ACC112 (cell line): ENCODE measurements around the gene TSFM.

ENCODE experiments used
- H2AFZ ChIP-seq: fragments of 200-600 bp; sonication (generic); one replicate; pipeline ENCODE4 v1.6.0; 2017; ENCODE audit warnings: antibody characterized with exemption, low read length; ENCODE audit not compliant: unreplicated experiment
- H3K27ac ChIP-seq: fragments of 200-600 bp; sonication (generic); 2 replicates; pipeline ENCODE4 v1.5.1; 2014; ENCODE audit warnings: low read depth, mild to moderate bottlenecking, antibody characterized with exemption, low read length, moderate library complexity
- H3K27me3 ChIP-seq: fragments of 200-600 bp; sonication (generic); 2 replicates; pipeline ENCODE4 v1.6.1; 2014; ENCODE audit warnings: mild to moderate bottlenecking, antibody characterized with exemption, low read length, moderate library complexity, mixed read lengths; ENCODE audit not compliant: insufficient read depth
- H3K36me3 ChIP-seq: fragments of 200-600 bp; sonication (generic); 2 replicates; pipeline ENCODE4 v1.6.1; 2016; ENCODE audit warnings: mild to moderate bottlenecking, antibody characterized with exemption, low read length, moderate library complexity, mixed read lengths; ENCODE audit not compliant: insufficient read depth
- H3K4me1 ChIP-seq: fragments of 200-600 bp; sonication (generic); one replicate; pipeline ENCODE4 v1.6.1; 2016; ENCODE audit warnings: low read length, mixed read lengths; ENCODE audit not compliant: insufficient read depth, unreplicated experiment, control insufficient read depth
- H3K4me3 ChIP-seq: fragments of 200-600 bp; sonication (generic); 2 replicates; pipeline ENCODE4 v1.5.1; 2014; ENCODE audit warnings: mild to moderate bottlenecking, low read depth, low read length
- H3K79me2 ChIP-seq: fragments of 200-600 bp; sonication (generic); one replicate; pipeline ENCODE4 v1.6.0; 2016; ENCODE audit warnings: low read length; ENCODE audit not compliant: control insufficient read depth, unreplicated experiment, insufficient read depth

The TSFM gene

DNA sequence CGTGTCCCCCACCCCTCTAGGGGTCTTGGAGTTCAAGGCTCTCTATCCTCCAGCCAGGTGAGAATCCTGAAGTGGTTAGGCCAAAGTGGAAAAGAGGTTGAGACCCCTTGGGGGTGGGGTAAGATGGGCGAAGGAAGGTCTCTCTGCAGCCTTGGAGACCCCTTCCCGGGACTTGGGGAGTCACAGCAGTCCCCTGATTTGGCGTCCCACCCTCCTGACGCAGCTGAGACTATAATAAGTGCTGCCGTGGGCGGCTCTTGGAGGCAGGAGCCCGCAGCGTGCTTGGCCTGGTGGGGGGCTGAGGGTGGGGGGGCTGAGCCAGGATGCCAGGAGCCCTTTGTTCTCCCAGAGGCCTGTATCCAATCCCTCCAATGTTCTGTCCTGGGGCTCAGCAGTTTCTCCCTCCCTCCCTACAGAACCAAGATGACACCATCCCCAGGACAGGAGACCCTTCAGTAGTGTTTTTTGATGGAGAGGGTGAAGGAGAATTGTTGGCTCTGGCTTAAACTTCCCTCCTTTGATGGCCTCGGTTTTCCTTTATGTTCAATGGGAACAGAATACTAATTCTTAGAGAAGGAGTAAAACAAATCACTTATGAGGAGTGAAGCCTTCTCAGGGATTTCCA is 42.6 kb upstream of the TSFM start:
- Histone ChIP-seq H3K4me3 (no peak overlapping the region), H3K27me3 (peaks cover 61% of the 10 kb centered on the region), H3K79me2 (no peaks in the 10 kb centered on the region), H3K27ac (no peak overlapping the region), H3K4me1 (peaks cover 14% of the 10 kb centered on the region), H2AFZ (no peak overlapping the region), H3K36me3 (no peaks in the 10 kb centered on the region)

GRCh38 chr12:57740656-57741412 is 41.8 kb upstream of the TSFM start:
- Histone ChIP-seq H3K4me3 (no peak overlapping the region), H3K27me3 (peaks cover 54% of the 10 kb centered on the region), H3K79me2 (no peaks in the 10 kb centered on the region), H3K4me1 (peaks cover 11% of the 10 kb centered on the region), H3K36me3 (0 out of 2 replicates have a peak, but pooled peaks cover under 1% of the 10 kb centered on the region), H2AFZ (no peak overlapping the region), H3K27ac (no peak overlapping the region)

DNA sequence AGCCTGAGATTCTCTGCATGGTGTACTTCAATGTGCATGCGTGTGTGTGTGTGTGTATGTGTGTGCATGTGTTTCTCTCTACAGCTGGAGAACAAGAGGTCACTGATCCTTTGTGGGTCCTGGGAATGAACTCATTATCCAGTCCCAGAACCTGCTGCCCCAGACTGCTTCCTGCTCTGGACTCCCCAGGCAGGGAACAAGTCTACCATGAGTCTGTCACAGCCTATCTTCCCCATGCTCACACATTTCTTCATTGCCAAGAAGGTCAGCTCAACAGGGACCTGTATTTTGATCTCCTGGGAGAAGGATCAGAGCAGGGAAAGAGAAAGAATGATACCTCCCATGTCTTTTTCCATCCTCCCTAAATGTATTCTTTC is 41.2 kb upstream of the TSFM start:
- Histone ChIP-seq H3K4me3 (no peak overlapping the region), H3K27me3 (peaks cover 49% of the 10 kb centered on the region), H3K27ac (no peak overlapping the region), H3K4me1 (peaks cover 10% of the 10 kb centered on the region), H3K79me2 (no peaks in the 10 kb centered on the region), H2AFZ (no peak overlapping the region), H3K36me3 (peaks cover 6% of the 10 kb centered on the region; the same call in 1 of the 2 replicates)

DNA sequence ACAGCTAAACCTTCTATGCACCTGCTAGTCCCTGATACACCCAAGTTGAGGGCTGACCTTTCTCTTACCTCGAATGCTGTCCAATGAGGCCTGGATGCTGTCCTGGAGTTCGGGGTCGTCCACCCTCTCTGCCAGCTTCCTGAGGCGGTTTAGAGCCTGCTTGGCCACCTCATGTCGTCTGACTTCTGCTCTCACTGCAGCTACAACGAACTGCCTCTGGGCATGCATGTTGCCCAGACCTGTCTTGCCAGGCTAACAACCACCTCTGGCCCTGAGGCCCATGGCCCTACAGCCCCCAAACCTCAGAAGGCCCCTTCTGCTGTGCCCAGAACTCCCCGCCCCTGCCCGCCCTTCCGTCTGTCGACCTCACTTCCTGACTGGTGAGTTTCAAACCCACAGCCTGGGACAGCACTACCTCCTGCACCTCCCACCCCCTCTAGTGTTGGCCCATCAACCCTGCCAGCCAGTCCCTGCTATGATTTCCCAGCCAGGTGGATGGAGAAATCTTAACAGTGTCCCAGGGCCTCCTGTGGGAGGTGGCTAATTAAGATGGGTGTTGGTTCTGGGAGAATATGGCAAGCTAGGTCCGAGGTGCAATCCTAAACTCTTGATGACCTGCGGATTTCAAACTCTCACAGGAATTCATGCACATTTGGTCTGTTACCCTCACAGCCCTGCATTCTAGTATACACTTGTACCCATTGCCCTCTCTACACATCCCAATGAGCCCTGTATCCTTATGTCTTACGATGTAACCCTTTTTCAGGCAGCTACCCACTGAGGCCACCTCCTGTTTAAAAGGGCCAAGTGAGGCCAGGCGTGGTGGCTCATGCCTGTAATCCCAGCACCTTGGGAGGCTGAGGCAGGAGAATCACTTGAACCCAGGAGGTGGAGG is 40.5 kb upstream of the TSFM start:
- H3K4me3 ChIP-seq = no peak overlapping the region
- H3K4me1 ChIP-seq = peaks cover 6% of the 10 kb centered on the region
- H2AFZ ChIP-seq = no peak overlapping the region
- peaks cover 42% of the 10 kb centered on the region for H3K27me3 ChIP-seq
- no peak overlapping the region for H3K27ac ChIP-seq
- H3K79me2 ChIP-seq = no peaks in the 10 kb centered on the region
- H3K36me3 ChIP-seq = peaks cover 9% of the 10 kb centered on the region; the same call in 1 of the 2 replicates

DNA sequence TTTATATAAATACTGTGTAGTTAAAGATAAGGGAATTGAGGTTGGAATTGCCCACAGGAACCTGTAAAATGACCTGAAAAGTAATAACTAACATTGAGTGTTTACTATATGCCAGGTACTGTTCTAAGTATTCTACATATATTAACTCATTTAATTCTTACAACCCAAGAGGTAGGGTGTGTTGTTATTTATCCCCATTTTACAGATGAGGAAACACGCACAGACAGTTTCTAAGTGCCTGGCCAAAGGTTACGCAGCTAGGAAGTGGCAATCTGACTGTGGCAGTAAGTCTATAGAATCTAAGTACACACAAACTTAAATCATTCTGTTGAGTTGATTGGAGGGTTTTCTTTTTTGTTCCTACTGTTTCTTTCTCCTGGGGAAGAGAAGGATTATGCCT is 38.8 kb upstream of the TSFM start:
- Histone ChIP-seq H2AFZ (no peak overlapping the region), H3K4me3 (no peak overlapping the region)

GRCh38 chr12:57744194-57744776 is 38.3 kb upstream of the TSFM start:
- peak overlapping the region; percentile 88 for H3K27ac ChIP-seq

More for the DNA sequence above, 38.8 kb upstream of the TSFM start:
- Histone ChIP-seq H3K27ac (no peak overlapping the region), H3K27me3 (peaks cover 26% of the 10 kb centered on the region), H3K36me3 (peaks cover 17% of the 10 kb centered on the region; the same call in 1 of the 2 replicates), H3K4me1 (no peaks in the 10 kb centered on the region), H3K79me2 (no peaks in the 10 kb centered on the region)

DNA sequence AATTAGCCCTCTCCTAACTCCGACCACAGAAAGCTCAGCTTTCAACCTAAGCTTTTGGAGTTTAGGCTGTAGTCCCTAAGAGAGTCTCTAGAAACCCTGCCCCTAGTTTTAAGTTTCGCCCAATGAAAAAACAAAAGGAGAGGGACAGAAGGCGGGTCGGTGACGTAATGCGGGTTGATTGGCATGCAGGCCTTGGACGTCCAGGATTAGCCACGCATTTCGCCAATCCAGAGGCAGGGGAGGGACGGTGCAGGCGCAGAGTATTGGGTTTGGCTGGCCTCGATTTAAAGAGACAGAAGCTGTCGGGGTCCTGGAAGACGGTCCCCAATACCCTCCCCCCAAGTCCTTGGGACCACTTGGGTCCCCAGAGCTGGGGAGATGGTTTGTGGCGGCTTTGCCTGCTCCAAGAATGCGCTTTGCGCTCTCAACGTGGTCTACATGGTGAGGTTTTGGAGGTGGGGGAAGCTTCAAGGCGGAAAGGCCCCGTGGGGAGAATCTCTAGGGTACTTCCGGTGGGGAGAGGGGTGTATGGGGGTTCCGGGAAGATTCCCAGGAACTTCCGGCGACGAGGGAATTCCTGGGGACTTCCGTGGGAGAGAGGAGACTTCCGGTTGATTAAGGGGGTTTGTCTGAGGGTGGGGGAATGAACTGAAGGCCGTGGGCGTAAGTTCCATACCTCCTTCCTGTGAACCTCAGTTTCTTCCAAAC is 37.7 kb upstream of the TSFM start, which contains the start of gene TSPAN31:
TSS of gene TSPAN31 (plus strand) at position 263 of the 708 bp plus-strand sequence. CDS start at position 379, 116 bp downstream.
- Histone ChIP-seq H2AFZ (peak within 1 kb of the TSS; percentile 71), H3K4me3 (peak within 1 kb of the TSS; percentile 96), H3K79me2 (peaks cover 7% of the 10 kb centered on the region), H3K4me1 (no peaks in the 10 kb centered on the region), H3K36me3 (peaks cover 20% of the 10 kb centered on the region; the same call in 1 of the 2 replicates), H3K27me3 (peaks cover 14% of the 10 kb centered on the region), H3K27ac (peak within 1 kb of the TSS; percentile 88)

More at GRCh38 chr12:57744194-57744776, 38.3 kb upstream of the TSFM start:
- H3K4me3 ChIP-seq = peak overlapping the region; percentile 96
- no peak overlapping the region for H2AFZ ChIP-seq
- peaks cover 20% of the 10 kb centered on the region; the same call in 1 of the 2 replicates for H3K36me3 ChIP-seq
- H3K27me3 ChIP-seq = peaks cover 20% of the 10 kb centered on the region
- H3K79me2 ChIP-seq = peaks cover 3% of the 10 kb centered on the region
- H3K4me1 ChIP-seq = no peaks in the 10 kb centered on the region

GRCh38 chr12:57745485-57745881 is 37.1 kb upstream of the TSFM start:
- peak overlapping the region; percentile 88 for H3K27ac ChIP-seq
- H3K4me1 ChIP-seq = peaks cover under 1% of the 10 kb centered on the region
- peak overlapping the region; percentile 96 for H3K4me3 ChIP-seq

GRCh38 chr12:57746025-57746424 is 36.6 kb upstream of the TSFM start:
- Histone ChIP-seq H3K4me1 (peaks cover 6% of the 10 kb centered on the region), H2AFZ (no peak overlapping the region), H3K27me3 (peaks cover 3% of the 10 kb centered on the region), H3K36me3 (peaks cover 29% of the 10 kb centered on the region), H3K27ac (no peak overlapping the region), H3K4me3 (peak overlapping the region; percentile 96), H3K79me2 (peaks cover 17% of the 10 kb centered on the region)

More at GRCh38 chr12:57745485-57745881, 37.1 kb upstream of the TSFM start:
- Histone ChIP-seq H3K36me3 (peaks cover 25% of the 10 kb centered on the region), H3K27me3 (peaks cover 8% of the 10 kb centered on the region), H2AFZ (peak overlapping the region; percentile 71), H3K79me2 (peaks cover 12% of the 10 kb centered on the region)
